Endothelial cell (in vitro differentiated cells): ENCODE measurements around the gene UBE2M. TPM values are rescaled to one million over a fixed set of nuclear protein-coding genes. Genes with fewer than 3 reads are reported as not detected.
A peak's percentile ranks its signal among the peaks of the same experiment; 100 is the strongest.

Experiments used
- DNase-seq: peaks from one replicate; pipeline ENCODE4 v3.0.0; 2021; ENCODE audit warnings: low spot score
- H3K27ac Mint-ChIP-seq: one replicate; pipeline ENCODE4 v1.8.0; 2021; ENCODE audit warnings: mixed read lengths, inconsistent platforms; ENCODE audit not compliant: unreplicated experiment
- H3K27me3 Mint-ChIP-seq: one replicate; pipeline ENCODE4 v1.8.0; 2021; ENCODE audit warnings: mild to moderate bottlenecking, moderate library complexity, mixed read lengths, inconsistent platforms; ENCODE audit not compliant: unreplicated experiment
- H3K36me3 Mint-ChIP-seq: one replicate; pipeline ENCODE4 v1.8.0; 2021; ENCODE audit warnings: mild to moderate bottlenecking, low read depth, mixed read lengths, inconsistent platforms; ENCODE audit not compliant: unreplicated experiment
- H3K4me1 Mint-ChIP-seq: one replicate; pipeline ENCODE4 v1.8.0; 2021; ENCODE audit warnings: mild to moderate bottlenecking, mixed read lengths, inconsistent platforms; ENCODE audit not compliant: unreplicated experiment
- H3K4me3 Mint-ChIP-seq: one replicate; pipeline ENCODE4 v1.8.0; 2021; ENCODE audit warnings: mild to moderate bottlenecking, mixed read lengths, inconsistent platforms; ENCODE audit not compliant: unreplicated experiment
- H3K9me3 Mint-ChIP-seq: one replicate; pipeline ENCODE4 v1.8.0; 2021; ENCODE audit warnings: mixed read lengths, inconsistent platforms; ENCODE audit not compliant: unreplicated experiment
- total RNA-seq: library from RNA; stranded (reverse); fragmentation: NEBNext Ultra II Directional; extraction: Animal tissue kit (Norgen Biotek cat#: 25700); gene quantifications from one replicate; pipeline ENCODE4 v1.2.1, GENCODE V29; 2021; ENCODE audit not compliant: unreplicated experiment
- TF ChIP-seq, protein P1 (sequence below): fragments of 200-600 bp; sonication (generic); IDR thresholded peaks from one replicate; pipeline ENCODE4 v1.5.0; 2021; ENCODE audit warnings: antibody characterized with exemption; ENCODE audit not compliant: unreplicated experiment

The UBE2M gene
- total RNA-seq, 1 donor from 2014 or later: 81.6 TPM

DNA sequence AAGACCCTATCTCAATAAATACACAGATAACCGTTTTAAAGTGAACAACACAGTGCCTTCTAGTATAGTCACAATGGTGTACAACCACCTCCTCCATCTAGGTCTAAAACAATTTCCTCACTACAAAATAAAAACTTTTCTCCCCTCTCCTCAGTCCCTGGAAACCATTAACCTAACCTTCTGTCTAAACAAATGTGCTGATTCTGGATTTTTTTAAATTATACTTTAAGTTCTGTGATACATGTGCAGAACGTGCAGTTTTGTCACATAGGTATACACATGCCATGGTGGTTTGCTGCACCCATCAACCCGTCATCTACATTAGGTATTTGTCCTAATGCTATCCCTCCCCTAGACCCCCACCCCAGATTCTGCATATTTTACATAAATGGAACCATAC, 29.0 kb downstream of the UBE2M start:
- no peaks in the 10 kb centered on the region for H3K4me1 Mint-ChIP-seq
- no peak overlapping the region for H3K4me3 Mint-ChIP-seq
- DNase-seq: no peak
- no peaks in the 10 kb centered on the region for H3K9me3 Mint-ChIP-seq
- H3K27me3 Mint-ChIP-seq: peaks cover 9% of the 10 kb centered on the region
- no peaks in the 10 kb centered on the region for H3K36me3 Mint-ChIP-seq
- H3K27ac Mint-ChIP-seq: no peak overlapping the region
- TF ChIP-seq, protein P1, sequence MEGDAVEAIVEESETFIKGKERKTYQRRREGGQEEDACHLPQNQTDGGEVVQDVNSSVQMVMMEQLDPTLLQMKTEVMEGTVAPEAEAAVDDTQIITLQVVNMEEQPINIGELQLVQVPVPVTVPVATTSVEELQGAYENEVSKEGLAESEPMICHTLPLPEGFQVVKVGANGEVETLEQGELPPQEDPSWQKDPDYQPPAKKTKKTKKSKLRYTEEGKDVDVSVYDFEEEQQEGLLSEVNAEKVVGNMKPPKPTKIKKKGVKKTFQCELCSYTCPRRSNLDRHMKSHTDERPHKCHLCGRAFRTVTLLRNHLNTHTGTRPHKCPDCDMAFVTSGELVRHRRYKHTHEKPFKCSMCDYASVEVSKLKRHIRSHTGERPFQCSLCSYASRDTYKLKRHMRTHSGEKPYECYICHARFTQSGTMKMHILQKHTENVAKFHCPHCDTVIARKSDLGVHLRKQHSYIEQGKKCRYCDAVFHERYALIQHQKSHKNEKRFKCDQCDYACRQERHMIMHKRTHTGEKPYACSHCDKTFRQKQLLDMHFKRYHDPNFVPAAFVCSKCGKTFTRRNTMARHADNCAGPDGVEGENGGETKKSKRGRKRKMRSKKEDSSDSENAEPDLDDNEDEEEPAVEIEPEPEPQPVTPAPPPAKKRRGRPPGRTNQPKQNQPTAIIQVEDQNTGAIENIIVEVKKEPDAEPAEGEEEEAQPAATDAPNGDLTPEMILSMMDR: no peak

DNA sequence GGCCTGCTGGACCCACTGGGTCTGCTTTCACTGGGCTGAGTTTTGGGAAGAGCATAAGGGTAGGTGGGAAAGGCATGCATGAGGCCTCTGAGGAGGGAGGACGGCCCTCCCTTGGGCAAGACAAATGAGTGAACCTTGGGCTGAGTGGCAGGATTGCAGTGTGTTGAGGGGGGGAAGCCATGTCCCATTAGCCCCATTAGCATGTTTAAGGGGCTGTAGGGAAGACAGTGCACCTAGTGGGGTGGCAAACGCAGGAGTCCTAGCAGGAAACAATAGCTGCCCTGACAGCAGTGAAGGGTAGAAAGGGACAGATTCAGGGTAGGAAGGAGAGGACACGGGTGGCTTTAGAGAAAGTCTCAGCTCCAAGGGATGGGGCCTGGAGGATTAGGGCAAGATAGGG, 35.7 kb downstream of the UBE2M start:
- H3K9me3 Mint-ChIP-seq: no peaks in the 10 kb centered on the region
- H3K4me3 Mint-ChIP-seq: no peak overlapping the region
- TF ChIP-seq, protein P1: no peak
- no peak for DNase-seq
- peaks cover 14% of the 10 kb centered on the region for H3K36me3 Mint-ChIP-seq
- peak overlapping the region; percentile 37 for H3K27ac Mint-ChIP-seq
- peaks cover 25% of the 10 kb centered on the region for H3K4me1 Mint-ChIP-seq
- peaks cover 19% of the 10 kb centered on the region for H3K27me3 Mint-ChIP-seq

DNA sequence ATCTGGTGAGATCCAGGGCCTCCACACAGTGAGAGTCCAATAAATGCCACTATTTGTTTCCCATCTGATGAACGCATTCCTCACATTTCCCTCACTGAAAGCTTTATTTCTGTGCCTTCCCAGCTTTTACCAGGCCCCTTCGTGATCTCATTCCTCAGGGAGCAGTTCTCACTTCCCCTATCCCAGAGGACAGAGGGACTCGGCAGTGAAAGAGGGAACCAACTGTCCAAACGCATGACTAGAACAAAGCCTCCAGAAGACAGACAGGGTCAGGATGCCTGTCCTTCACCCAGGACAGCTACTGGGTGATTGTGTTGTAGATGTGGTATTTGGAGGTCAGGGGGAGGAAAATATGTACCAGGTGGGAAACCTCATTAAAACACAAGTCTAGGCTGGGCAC, 36.8 kb downstream of the UBE2M start:
- Mint-ChIP-seq H3K36me3 (peaks cover 14% of the 10 kb centered on the region), H3K4me1 (peaks cover 25% of the 10 kb centered on the region), H3K27me3 (peaks cover 15% of the 10 kb centered on the region), H3K27ac (no peak overlapping the region), H3K4me3 (peak overlapping the region; percentile 62), H3K9me3 (no peaks in the 10 kb centered on the region)
- TF ChIP-seq, protein P1: no peak
- no peak for DNase-seq

DNA sequence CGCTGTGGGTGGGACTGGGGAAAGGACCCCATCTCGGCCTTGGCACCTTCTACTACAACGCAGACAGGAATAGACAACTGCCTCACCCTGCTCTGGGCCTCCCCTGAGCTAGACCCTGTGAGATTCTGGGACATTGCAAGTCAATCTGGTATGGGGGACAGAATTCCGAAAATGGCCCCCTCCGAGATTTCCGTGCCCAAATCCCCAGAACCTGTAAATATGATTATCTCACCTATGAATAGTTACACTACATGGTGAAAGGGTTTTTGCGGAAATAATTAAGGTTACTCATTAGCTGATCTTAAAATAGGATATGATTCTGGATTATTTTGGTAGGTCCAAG, 38.2 kb downstream of the UBE2M start:
- peaks cover 29% of the 10 kb centered on the region for H3K4me1 Mint-ChIP-seq
- peak overlapping the region; percentile 97 for H3K4me3 Mint-ChIP-seq
- H3K9me3 Mint-ChIP-seq: no peaks in the 10 kb centered on the region
- H3K36me3 Mint-ChIP-seq: peaks cover 21% of the 10 kb centered on the region
- peak overlapping the region; percentile 99 for H3K27ac Mint-ChIP-seq
- peaks cover 22% of the 10 kb centered on the region for H3K27me3 Mint-ChIP-seq
- TF ChIP-seq, protein P1: no peak
- no peak for DNase-seq

DNA sequence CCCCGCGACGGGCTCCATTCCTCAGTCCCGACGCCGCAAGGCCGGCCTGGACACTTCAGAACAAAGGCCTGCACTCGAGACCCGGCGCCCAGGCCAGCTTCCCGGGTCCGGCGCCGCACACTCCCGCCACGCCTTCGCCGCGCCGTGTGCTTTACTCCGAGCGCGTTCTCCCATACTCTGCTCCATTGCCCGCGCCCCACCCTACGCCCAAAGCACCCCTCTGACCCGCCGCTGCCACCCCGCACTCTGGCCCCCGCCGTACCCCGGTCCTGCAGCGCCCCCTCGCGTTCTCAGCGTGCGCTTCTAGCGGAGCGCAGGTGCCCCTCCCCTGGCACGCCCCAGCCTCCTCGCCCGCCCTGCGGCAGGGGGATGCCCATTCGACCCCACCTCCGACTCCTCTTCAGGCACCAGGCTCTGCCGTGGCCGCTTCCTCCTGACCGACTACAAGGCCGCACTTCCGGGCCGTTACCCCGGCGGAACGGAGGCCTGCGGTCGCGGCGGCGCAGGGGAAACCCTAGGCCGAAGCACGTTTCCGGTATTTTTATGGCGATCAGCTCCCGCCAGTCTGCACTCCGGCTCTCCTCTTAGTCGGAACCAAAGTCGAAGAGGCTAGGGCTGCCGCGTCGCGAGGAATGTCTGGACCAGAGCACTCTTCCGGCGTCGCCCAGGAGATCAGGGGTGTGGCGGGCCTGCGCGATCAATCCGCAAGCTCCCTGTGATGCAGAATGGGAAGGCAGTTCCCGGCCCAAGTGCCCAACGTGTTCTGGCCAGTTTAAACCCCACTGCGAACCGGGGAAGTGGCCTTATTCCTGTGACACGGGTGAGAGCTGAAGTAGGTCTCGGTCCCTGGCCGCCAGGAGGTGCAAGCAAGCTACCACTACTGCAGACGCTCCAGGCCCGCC, 38.8 kb downstream of the UBE2M start, which contains the start of gene ZBTB45:
TSS of gene ZBTB45 (minus strand) at position 456 of the 902 bp plus-strand sequence. CDS start 2,137 bp downstream, outside the sequence.
- H3K27ac Mint-ChIP-seq: peak within 1 kb of the TSS; percentile 99
- H3K27me3 Mint-ChIP-seq: peaks cover 25% of the 10 kb centered on the region
- H3K36me3 Mint-ChIP-seq: peaks cover 21% of the 10 kb centered on the region
- TF ChIP-seq, protein P1: peak; percentile 67
- H3K9me3 Mint-ChIP-seq: no peaks in the 10 kb centered on the region
- H3K4me3 Mint-ChIP-seq: peak within 1 kb of the TSS; percentile 97
- H3K4me1 Mint-ChIP-seq: peaks cover 29% of the 10 kb centered on the region
- DNase-seq: peak; percentile 91
